K562 treated with DMSO at 1 percent for 48 hours (cell line): Measurements from ENCODE around the gene CCL19. TPM values are rescaled to one million over a fixed set of nuclear protein-coding genes. Genes with fewer than 3 reads are reported as not detected.

ENCODE experiments used
- total RNA-seq: library from RNA; unstranded; fragments of 300-600 nt; gene quantifications from 2 replicates; pipeline ENCODE4 v1.2.3, GENCODE V29; 2022; ENCODE audit warnings: low replicate concordance; ENCODE audit errors: extremely low read depth

Gene CCL19
- total RNA-seq: not detected in 2 replicates

DNA sequence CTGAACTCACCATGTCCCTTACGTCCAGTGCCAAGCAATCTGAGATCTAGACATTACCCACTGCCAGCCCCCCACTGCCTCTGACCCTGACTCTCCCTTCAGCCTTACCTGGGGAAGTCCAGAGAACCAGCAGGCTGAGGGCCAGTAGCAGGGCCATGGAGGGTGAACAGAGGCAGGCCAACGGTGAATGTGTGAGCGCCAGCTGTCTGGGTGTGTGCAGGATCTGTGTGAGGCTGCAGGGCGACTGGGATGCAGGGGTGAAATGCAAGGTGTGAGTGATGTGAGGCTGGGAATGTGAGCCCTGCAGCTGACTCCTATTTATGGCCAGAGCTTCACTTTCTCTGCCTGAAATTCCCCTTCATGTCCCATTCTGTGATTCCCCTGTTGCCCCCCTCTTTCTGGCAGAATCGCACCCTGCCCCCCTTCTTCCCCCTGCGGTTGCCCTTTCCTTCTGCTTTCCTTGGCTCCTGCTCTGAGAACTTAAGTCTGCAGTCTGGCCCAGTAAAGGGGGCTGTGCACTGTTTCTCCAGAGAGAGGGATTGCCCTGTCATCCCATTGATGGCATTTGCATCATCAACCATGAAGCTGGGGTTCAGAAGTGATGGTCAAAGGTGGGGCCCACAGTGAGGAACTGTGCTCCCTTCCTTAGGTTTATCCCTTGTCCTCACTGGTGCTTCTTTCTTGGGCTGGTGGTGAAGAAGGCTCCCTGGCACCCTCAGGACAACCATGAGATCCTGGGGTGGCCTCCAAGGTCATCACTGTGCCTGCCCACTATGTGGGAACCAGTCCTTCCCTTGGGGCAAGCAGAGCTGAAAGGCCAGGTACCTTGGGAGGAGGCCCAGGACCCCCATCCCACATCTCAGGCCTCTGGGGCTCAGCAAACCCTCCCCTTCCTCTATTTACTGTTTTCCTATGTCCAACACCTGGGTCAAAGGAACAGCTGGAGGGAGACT, at the start of gene CCL19:
TSS of gene CCL19 (minus strand) at position 294 of the 953 bp plus-strand sequence. CDS start at position 157, 137 bp downstream.

DNA sequence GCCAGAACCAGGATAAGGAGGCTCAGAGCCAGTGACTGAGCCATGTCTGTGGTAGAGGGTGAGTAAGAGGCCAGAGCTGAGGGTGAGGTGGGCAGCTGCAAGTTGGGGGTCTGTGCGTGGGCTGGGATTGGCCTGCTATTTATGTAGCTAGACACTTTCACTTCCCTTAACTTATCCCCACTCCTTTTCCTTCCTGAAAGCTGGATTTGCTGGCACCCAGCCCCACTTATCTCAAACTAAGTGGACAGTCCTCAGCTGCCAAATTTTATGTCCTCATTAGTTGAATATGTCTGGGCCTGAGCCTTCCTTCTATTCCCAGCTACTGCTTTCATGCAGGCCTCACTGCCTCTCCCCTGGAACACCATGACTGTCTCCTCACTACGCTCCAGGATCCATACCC, 18.9 kb upstream of the CCL19 start, which contains the start of gene CCL21:
TSS of gene CCL21 (minus strand) at position 114 of the 400 bp plus-strand sequence. CDS start at position 44, 70 bp downstream.

DNA sequence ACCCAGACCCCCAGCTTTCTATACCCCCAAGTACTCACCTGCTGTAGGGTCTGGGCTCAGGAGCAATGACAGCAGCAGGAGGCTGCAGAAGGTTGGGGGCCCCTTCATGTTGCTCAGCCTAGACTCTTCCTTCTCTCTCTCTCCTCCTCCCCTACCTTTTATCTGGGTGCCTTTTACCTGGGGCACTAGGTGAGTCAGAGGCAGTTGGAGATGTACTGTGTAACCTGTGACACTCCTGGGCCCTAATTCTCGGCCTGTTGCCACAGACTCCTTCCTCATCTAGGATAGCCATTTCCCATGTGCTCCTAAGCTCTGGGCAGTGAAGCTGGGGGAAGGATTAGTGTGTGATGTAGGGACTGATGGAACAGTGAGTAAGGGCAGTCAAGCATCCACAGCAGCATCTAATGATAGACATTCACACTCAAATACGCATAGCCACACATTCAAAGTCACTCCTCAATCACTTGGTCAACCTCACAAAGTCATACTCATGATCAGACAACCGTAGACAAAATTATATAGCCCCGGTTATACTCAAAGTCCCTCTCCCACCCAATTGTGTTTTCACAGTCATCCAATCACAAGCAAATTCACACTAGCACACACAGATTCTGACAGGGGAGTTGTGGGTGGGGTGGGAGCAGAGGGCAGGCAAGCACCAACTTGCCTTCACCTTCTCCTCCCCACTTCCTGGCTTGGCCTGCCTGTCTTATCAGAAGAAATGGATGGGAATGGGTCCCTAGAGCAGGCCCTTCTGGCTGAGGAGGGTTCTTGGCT, 28.4 kb downstream of the CCL19 start, which contains the start of gene CCL27:
TSS of gene CCL27 (minus strand) at position 132 of the 777 bp plus-strand sequence. CDS start at position 108, 24 bp downstream.

DNA sequence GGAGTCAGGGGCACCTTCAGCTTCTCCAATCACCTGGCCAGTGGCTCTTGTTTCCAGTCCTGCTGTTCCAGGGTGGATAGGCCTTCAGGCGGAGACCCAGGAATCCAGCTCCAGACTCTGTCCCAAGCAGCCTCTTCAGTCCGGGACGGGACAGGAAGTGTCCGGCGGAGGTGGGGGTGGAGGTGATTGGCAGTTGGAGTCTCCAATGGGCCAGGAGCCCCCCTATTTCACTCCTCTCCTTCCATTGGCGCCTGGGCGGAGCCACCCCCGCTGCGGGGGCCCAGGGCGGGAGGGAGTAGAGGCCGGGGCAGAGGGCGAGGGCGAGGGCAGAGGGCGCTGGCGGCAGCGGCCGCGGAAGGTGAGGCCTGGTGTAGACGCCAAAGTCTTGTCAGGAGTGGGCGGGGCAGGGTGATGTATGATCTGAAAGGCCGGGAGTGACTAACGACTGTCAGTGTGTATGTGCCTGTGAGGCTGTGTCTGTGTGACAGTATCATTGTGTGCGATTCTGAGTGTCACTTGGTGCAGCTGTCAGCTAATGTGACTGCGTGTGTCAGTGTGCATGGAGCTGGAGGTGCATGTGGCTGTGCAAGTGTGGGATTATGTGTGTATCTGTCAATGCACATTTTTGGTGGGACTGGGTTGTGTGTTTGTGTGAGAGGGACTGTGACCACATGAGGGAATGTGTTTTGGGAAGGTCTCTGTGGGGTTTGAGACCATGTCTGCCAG, 39.0 kb downstream of the CCL19 start, which contains the start of gene IL11RA:
TSS of gene IL11RA (plus strand) at position 310 of the 726 bp plus-strand sequence. CDS start 3,033 bp downstream, outside the sequence.

DNA sequence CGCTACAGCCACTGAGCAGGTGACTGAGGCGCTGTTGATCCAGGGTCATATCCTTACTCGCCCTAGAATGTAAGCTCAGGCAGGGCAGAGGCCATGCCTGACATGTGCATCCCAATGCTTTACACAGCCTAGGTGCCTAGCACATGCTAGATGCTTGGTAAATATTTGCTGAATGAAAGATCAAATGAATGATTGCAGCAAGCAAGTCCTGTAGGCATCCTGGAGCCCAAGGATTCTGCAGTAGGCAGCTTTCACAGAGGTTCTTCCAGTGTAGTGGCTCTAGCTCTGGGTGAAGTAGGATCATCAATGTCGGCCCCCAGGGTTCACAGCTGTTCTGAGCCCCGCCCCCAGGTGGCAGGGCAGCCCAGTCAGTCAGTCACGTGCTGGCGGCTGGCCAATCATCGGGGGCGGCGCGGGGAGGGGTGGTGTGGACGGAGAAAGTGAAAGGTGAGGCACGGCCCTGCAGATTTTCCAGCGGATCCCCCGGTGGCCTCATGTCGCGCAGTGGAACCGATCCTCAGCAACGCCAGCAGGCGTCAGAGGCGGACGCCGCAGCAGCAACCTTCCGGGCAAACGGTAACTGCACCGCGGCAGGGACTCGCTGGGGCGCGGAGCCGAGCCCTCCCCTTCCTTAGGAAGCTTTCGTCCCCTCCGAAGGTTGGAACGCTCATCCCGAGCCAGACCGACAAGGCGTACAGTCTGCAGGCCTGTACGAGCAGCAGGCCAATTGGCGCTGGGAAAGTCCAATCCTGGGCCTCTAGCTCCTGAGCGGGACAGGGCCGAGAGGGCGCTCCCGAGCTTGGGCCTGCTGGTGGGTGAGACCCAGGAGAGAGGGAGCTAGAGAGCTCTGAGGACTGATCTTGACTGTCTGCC, 44.6 kb downstream of the CCL19 start, which contains the start of gene GALT:
TSS of gene GALT (plus strand) at position 465 of the 873 bp plus-strand sequence. CDS start at position 495, 30 bp downstream.

Other genes starting within 250 kb of the CCL19 start
- not detected in 2 replicates for gene FAM219A, start 232.7 kb downstream of the CCL19 start, total RNA-seq
- not detected in 2 replicates for gene DNAI1, start 232.5 kb downstream of the CCL19 start, total RNA-seq
- not detected in 2 replicates for gene ENHO, start 168.3 kb downstream of the CCL19 start, total RNA-seq
- gene CNTFR, start 101.6 kb downstream of the CCL19 start, total RNA-seq: not detected in 2 replicates
- not detected in 2 replicates for gene RPP25L, start 79.2 kb downstream of the CCL19 start, total RNA-seq
- 727 TPM in 1 of 2 replicates, not detected in the other for gene DCTN3, start 70.8 kb downstream of the CCL19 start, total RNA-seq
- not detected in 2 replicates for gene ARID3C, start 62.2 kb downstream of the CCL19 start, total RNA-seq
- not detected in 2 replicates for gene SIGMAR1, start 53.5 kb downstream of the CCL19 start, total RNA-seq
- not detected in 2 replicates for gene GALT, start 44.6 kb downstream of the CCL19 start, total RNA-seq
- not detected in 2 replicates for gene IL11RA, start 39.1 kb downstream of the CCL19 start, total RNA-seq
- not detected in 2 replicates for gene CCL27, start 28.6 kb downstream of the CCL19 start, total RNA-seq
- not detected in 2 replicates for gene CCL21, start 18.9 kb upstream of the CCL19 start, total RNA-seq